Pancreas (tissue), 10 donors: ENCODE results near the gene UGT1A9. TPM values are rescaled to one million over a fixed set of nuclear protein-coding genes. Genes with fewer than 3 reads are reported as not detected.
"Not testable (repeated sequence)": the region's sequence is repeated elsewhere in the genome, so short reads cannot be mapped to it uniquely, and the experiment has no call there.

Source experiments
- ATAC-seq, 4 donors: fragments of 200-7000 bp; cut with Tn5 transposase; one replicate each; pipeline versions ENCODE4 v1.8.0 to v1.9.1; 2020; ENCODE audit warnings: mild to moderate bottlenecking in 4 of 4, moderate library complexity in 4 of 4
- DNase-seq, 6 donors: peaks; one replicate each; pipeline ENCODE4 v3.0.0-alpha.2; 2020
- FAIRE-seq: peaks from 2 replicates; lab custom pipeline; 2012; peaks lifted over from hg19 to GRCh38; lab: Jason Lieb, UNC
- H3K27ac ChIP-seq, 4 donors: fragments of 200-600 bp; sonication (generic); 1 replicate in 3 of 4; 2 replicates in 1 of 4; pipeline versions ENCODE4 v1.5.0 to v1.8.0; 2020
- H3K27me3 ChIP-seq, 4 donors: fragments of 200-600 bp; one replicate each; pipeline ENCODE4 v1.8.0; 2021
- H3K36me3 ChIP-seq, 3 donors: fragments of 200-600 bp; sonication (generic) in 1 of 3; one replicate each; pipeline versions ENCODE4 v1.5.0 to v1.8.0; 2020 to 2021
- H3K4me1 ChIP-seq, 3 donors: fragments of 200-600 bp; one replicate each; pipeline ENCODE4 v1.8.0; 2021
- H3K4me3 ChIP-seq, 4 donors: fragments of 200-600 bp; sonication (generic) in 2 of 4; one replicate each; pipeline versions ENCODE4 v1.5.0 to v1.8.0; 2020 to 2021
- H3K9me3 ChIP-seq, 4 donors: fragments of 200-600 bp; one replicate each; pipeline ENCODE4 v1.8.0; 2021
- WGBS, 2 donors: extraction: QIAGEN DNeasy Blood & Tissue Kit; methylation state at CpG; one replicate each; pipeline ENCODE4 v1.1.7; 2013; 5-methylcytosine and 5-hydroxymethylcytosine counted together
- intact Hi-C, 3 donors: fragments of 100-400 bp; cut with DNase I; formaldehyde crosslinking; loops; one replicate each; pipeline versions ENCODE4 v1.11.1 to v1.14.2; 2022
- polyA plus RNA-seq, 2 donors: library from polyadenylated mRNA; stranded (reverse); fragments of 200-250 nt; gene quantifications; one replicate each; pipeline ENCODE4 v1.2.3, GENCODE V29; 2013
- total RNA-seq, 6 donors: library from RNA; stranded (reverse); fragmentation: NEBNext Ultra II Directional in 4 of 6; extraction: Animal tissue kit (Norgen Biotek cat#: 25700) in 4 of 6; gene quantifications; one replicate each; pipeline versions ENCODE4 v1.2.1 to v1.2.4, GENCODE V29; 2021 to 2023
- TF ChIP-seq, protein P1 (sequence below), 4 donors: fragments of 200-600 bp; sonication (generic) in 3 of 4; IDR thresholded peaks; one replicate each; pipeline versions ENCODE4 v1.5.0 to v1.8.0; 2021; ENCODE audit warnings: antibody characterized with exemption in 4 of 4
- donor health status: healthy with polysubstance abuse.
- donor health status: DM: no; HTN: no; CAD: no; lungs with moderate emphysema.
- donor health status: DM: no; HTN: no; CAD: no.
- donor health status: control.
- donor health status: control.
- donor health status: Bipolar disorder and iron deficiency.
- donor health status: DM: yes; HTN: yes; CAD: no.
- donor health status: DM: no; HTN: no; CAD: no.
- donor health status: DM: no; HTN: no; CAD: no.
- donor health status: DM: yes; HTN: yes; CAD: no.

The UGT1A9 gene
- total and polyA plus RNA-seq, 8 donors, result 0.09 TPM; not detected in 7

DNA sequence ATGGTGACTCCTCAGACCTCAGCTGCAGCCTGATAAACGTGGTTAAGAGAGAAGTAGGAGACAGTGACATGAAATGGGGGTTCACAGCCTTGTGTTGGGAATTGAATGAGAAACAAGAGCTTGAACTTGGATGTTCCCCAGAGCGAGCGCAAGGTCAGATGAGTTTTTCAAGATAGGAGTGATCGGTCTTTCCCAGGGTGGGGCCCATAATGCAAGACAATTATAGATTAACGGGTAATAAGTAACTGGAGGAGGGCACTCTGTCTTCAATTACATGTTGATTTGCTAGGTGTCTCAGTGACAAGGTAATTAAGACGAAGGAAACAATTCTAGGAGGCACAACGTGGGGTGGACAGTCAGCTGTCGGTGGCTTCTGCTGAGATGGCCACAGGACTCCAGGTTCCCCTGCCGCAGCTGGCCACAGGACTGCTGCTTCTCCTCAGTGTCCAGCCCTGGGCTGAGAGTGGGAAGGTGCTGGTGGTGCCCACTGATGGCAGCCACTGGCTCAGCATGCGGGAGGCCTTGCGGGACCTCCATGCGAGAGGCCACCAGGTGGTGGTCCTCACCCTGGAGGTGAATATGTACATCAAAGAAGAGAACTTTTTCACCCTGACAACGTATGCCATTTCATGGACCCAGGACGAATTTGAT, 41.0 kb downstream of the UGT1A9 start, which contains the start of gene UGT1A5:
TSS of gene UGT1A5 (plus strand) at position 297 of the 651 bp plus-strand sequence. CDS start at position 382, 85 bp downstream.
- intact Hi-C loops, result no loop called here
- no peak for FAIRE-seq
- no peak for ATAC-seq

DNA sequence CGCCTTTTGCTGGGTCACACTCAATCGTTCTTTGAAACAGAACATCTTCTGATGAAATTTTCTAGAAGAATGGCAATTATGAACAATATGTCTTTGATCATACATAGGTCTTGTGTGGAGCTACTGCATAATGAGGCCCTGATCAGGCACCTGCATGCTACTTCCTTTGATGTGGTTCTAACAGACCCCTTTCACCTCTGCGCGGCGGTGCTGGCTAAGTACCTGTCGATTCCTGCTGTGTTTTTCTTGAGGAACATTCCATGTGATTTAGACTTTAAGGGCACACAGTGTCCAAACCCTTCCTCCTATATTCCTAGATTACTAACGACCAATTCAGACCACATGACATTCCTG, 41.5 kb downstream of the UGT1A9 start:
- WGBS, 2 donors, result 66 to 69% methylated on average over 7 of the region's 7 CpGs
- intact Hi-C loops, result no loop called here
- TF ChIP-seq, protein P1, sequence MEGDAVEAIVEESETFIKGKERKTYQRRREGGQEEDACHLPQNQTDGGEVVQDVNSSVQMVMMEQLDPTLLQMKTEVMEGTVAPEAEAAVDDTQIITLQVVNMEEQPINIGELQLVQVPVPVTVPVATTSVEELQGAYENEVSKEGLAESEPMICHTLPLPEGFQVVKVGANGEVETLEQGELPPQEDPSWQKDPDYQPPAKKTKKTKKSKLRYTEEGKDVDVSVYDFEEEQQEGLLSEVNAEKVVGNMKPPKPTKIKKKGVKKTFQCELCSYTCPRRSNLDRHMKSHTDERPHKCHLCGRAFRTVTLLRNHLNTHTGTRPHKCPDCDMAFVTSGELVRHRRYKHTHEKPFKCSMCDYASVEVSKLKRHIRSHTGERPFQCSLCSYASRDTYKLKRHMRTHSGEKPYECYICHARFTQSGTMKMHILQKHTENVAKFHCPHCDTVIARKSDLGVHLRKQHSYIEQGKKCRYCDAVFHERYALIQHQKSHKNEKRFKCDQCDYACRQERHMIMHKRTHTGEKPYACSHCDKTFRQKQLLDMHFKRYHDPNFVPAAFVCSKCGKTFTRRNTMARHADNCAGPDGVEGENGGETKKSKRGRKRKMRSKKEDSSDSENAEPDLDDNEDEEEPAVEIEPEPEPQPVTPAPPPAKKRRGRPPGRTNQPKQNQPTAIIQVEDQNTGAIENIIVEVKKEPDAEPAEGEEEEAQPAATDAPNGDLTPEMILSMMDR (IDR thresholded peaks at IDR 0.05), result no peak
- H3K4me3 ChIP-seq, result no peak overlapping the region
- H3K27ac ChIP-seq, result no peak overlapping the region
- no peaks in the 10 kb centered on the region for H3K4me1 ChIP-seq
- H3K36me3 ChIP-seq, result no peaks in the 10 kb centered on the region
- no peak for ATAC-seq
- DNase-seq, result no peak
- no peak for FAIRE-seq
- no peaks in the 10 kb centered on the region for H3K27me3 ChIP-seq
- no peaks in the 10 kb centered on the region for H3K9me3 ChIP-seq

More for the DNA sequence above, 41.0 kb downstream of the UGT1A9 start, which contains the start of gene UGT1A5:
- WGBS, 2 donors, result 61 to 62% methylated on average over 14 of the region's 14 CpGs
- Histone ChIP-seq H3K4me3 (no peak within 1 kb of the TSS), H3K27me3 (no peaks in the 10 kb centered on the region), H3K4me1 (no peaks in the 10 kb centered on the region), H3K27ac (no peak within 1 kb of the TSS), H3K36me3 (no peaks in the 10 kb centered on the region), H3K9me3 (no peaks in the 10 kb centered on the region)
- TF ChIP-seq, protein P1 (IDR thresholded peaks at IDR 0.05), result no peak
- no peak for DNase-seq

DNA sequence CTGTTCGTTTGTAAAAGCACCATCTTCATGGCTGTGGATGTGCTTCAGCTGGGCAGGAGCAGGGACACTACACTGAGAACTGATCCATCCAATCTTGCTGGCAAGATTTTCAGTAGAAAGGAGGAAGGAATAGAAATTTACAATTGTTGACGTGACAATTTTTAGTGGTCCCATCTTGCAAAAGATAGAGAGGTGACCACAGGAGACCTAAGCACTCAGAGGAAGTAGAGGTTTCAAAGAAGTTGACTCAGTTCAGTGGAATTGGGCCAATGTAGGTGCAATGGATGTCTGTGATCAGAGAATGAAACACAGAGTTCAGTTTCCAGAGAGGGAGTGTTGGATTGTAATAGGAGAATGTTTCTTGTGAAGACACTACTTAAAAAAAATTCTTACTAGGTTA, 42.4 kb downstream of the UGT1A9 start:
- FAIRE-seq (no peak), DNase-seq (no peak), ATAC-seq (no peak)
- H3K36me3 ChIP-seq, result no peaks in the 10 kb centered on the region
- no peaks in the 10 kb centered on the region for H3K9me3 ChIP-seq
- no peaks in the 10 kb centered on the region for H3K4me1 ChIP-seq
- TF ChIP-seq, protein P1 (IDR thresholded peaks at IDR 0.05), result no peak
- no peak overlapping the region for H3K27ac ChIP-seq
- H3K4me3 ChIP-seq, result no peak overlapping the region
- intact Hi-C loops, result no loop called here
- 50 to 70% methylated on average over 2 of the region's 2 CpGs for WGBS, 2 donors
- H3K27me3 ChIP-seq, result no peaks in the 10 kb centered on the region

DNA sequence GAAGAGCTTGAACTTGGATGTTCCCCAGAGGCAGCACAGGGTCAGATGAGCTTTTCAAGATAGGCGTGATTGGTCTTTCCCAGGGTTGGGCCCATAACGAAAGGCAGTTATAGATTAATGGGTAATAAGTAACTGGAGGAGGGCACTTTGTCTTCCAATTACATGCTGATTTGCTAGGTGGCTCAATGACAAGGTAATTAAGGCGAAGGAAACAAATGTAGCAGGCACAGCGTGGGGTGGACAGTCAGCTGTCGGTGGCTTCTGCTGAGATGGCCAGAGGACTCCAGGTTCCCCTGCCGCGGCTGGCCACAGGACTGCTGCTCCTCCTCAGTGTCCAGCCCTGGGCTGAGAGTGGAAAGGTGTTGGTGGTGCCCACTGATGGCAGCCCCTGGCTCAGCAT, 46.9 kb downstream of the UGT1A9 start, which contains the start of gene UGT1A4:
TSS of gene UGT1A4 (plus strand) at position 185 of the 400 bp plus-strand sequence. CDS start at position 270, 85 bp downstream.
- Histone ChIP-seq H3K27me3 (no peaks in the 10 kb centered on the region), H3K36me3 (no peaks in the 10 kb centered on the region), H3K9me3 (no peaks in the 10 kb centered on the region), H3K4me3 (no peak within 1 kb of the TSS), H3K4me1 (no peaks in the 10 kb centered on the region), H3K27ac (no peak within 1 kb of the TSS)
- intact Hi-C loops, result no loop called here
- 65 to 71% methylated on average over 7 of the region's 7 CpGs for WGBS, 2 donors
- no peak for ATAC-seq
- no peak for DNase-seq
- TF ChIP-seq, protein P1 (IDR thresholded peaks at IDR 0.05), result no peak
- no peak for FAIRE-seq

DNA sequence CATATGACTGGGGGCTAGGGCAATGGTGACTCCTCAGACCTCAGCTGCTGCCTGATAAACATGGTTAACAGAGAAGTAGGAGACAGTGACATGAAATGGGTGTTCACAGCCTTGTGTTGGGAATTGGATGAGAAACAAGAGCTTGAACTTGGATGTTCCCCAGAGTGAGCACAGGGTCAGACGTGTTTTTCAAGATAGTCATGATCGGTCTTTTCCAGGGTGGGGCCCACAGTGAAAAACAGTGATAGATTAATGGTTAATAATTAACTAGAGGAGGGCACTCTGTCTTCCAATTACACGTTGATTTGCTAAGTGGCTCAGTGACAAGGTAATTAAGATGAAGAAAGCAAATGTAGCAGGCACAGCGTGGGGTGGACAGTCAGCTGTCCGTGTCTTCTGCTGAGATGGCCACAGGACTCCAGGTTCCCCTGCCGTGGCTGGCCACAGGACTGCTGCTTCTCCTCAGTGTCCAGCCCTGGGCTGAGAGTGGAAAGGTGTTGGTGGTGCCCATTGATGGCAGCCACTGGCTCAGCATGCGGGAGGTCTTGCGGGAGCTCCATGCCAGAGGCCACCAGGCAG, 57.1 kb downstream of the UGT1A9 start, which contains the start of gene UGT1A3:
TSS of gene UGT1A3 (plus strand) at position 320 of the 579 bp plus-strand sequence. CDS start at position 405, 85 bp downstream.
- WGBS, 2 donors, result 44 to 54% methylated on average over 8 of the region's 8 CpGs

DNA sequence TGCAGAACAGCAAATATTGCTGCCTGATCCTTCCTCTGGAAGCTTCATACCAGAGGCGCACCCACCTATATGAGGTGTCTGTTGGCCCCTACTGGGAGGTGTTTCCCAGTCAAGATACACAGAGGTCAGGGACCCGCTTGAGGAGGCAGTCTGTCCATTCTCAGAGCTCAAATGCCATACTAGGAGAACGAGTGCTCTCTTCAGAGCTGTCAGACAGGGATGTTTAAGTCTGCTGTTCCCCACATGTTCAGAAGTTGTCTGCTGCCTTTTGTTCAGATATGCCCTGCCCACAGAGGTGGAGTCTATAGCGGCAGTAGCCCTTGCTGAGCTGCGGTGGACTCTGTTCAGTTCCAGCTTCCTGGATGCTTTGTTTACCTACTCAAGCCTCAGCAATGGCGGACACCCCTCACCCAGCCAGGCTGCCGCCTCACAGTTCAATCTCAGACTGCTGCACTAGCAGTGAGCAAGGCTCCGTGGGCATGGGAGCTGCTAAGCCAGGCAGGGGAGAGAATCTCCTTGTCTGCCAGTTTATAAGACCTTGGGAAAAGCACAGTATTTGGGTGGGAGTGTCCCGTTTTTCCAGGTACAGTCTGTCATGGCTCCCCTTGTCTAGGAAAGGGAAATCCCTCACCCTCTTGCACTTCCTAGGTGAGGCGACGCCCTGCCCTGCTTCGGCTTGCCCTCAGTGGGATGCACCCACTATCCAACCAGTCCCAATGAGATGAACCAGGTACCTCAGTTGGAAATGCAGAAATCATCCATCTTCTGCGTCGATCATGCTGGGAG, 65.4 kb downstream of the UGT1A9 start:
- FAIRE-seq, ATAC-seq, H3K27me3 ChIP-seq, H3K27ac ChIP-seq, intact Hi-C loops, H3K4me3 ChIP-seq, DNase-seq, H3K4me1 ChIP-seq, H3K9me3 ChIP-seq, H3K36me3 ChIP-seq: not testable (repeated sequence)
- 70 to 83% methylated on average over 14 of the region's 14 CpGs for whole genome bisulfite sequencing, 2 donors

More for the DNA sequence above, 57.1 kb downstream of the UGT1A9 start, which contains the start of gene UGT1A3:
- H3K27ac ChIP-seq, result no peak within 1 kb of the TSS
- FAIRE-seq (no peak), ATAC-seq (no peak), DNase-seq (no peak)
- H3K4me3 ChIP-seq, result no peak within 1 kb of the TSS
- TF ChIP-seq, protein P1 (IDR thresholded peaks at IDR 0.05), result no peak
- intact Hi-C loops, result no loop called here
- H3K9me3 ChIP-seq, result no peaks in the 10 kb centered on the region
- no peaks in the 10 kb centered on the region for H3K4me1 ChIP-seq
- H3K36me3 ChIP-seq, result no peaks in the 10 kb centered on the region
- no peaks in the 10 kb centered on the region for H3K27me3 ChIP-seq
